Type B pancreatic cell (in vitro differentiated cells): ENCODE results near the gene HOOK2. TPM values are rescaled to one million over a fixed set of nuclear protein-coding genes. Genes with fewer than 3 reads are reported as not detected.

Experiments
- DNase-seq: peaks from one replicate; pipeline ENCODE4 v3.0.0; 2021; ENCODE audit warnings: mixed read lengths; ENCODE audit not compliant: unreplicated experiment; ENCODE audit errors: extremely low spot score
- H3K27ac Mint-ChIP-seq: 2 replicates; pipeline ENCODE4 v1.8.0; 2021; ENCODE audit warnings: mild to moderate bottlenecking, mixed read lengths
- H3K27me3 Mint-ChIP-seq: 2 replicates; pipeline ENCODE4 v1.8.0; 2021; ENCODE audit warnings: mixed read lengths
- H3K36me3 Mint-ChIP-seq: 2 replicates; pipeline ENCODE4 v1.8.0; 2021; ENCODE audit warnings: mixed read lengths
- H3K4me1 Mint-ChIP-seq: one replicate; pipeline ENCODE4 v1.8.0; 2021; ENCODE audit warnings: mixed read lengths; ENCODE audit not compliant: unreplicated experiment
- H3K4me3 Mint-ChIP-seq: 2 replicates; pipeline ENCODE4 v1.8.0; 2021; ENCODE audit warnings: mild to moderate bottlenecking, mixed read lengths
- H3K9me3 Mint-ChIP-seq: 2 replicates; pipeline ENCODE4 v1.8.0; 2021; ENCODE audit warnings: mixed read lengths
- total RNA-seq: library from RNA; stranded (reverse); gene quantifications from 2 replicates; pipeline ENCODE4 v1.2.1, GENCODE V29; 2021; ENCODE audit warnings: low replicate concordance
- TF ChIP-seq, protein P1 (sequence below): fragments of 200-600 bp; sonication (generic); conservative IDR thresholded peaks from 2 replicates; pipeline ENCODE4 v1.5.0; 2021; ENCODE audit warnings: antibody characterized with exemption, mild to moderate bottlenecking

The HOOK2 gene
- total RNA-seq, 1 donor from 2014 or later = 50.1 TPM

- no peaks in the 10 kb centered on the region for H3K9me3 Mint-ChIP-seq
- no peaks in the 10 kb centered on the region for H3K27me3 Mint-ChIP-seq
- no peak overlapping the region for H3K4me3 Mint-ChIP-seq
- no peak overlapping the region for H3K27ac Mint-ChIP-seq
- peaks cover 26% of the 10 kb centered on the region for H3K4me1 Mint-ChIP-seq
- DNase-seq = no peak
- TF ChIP-seq, protein P1, sequence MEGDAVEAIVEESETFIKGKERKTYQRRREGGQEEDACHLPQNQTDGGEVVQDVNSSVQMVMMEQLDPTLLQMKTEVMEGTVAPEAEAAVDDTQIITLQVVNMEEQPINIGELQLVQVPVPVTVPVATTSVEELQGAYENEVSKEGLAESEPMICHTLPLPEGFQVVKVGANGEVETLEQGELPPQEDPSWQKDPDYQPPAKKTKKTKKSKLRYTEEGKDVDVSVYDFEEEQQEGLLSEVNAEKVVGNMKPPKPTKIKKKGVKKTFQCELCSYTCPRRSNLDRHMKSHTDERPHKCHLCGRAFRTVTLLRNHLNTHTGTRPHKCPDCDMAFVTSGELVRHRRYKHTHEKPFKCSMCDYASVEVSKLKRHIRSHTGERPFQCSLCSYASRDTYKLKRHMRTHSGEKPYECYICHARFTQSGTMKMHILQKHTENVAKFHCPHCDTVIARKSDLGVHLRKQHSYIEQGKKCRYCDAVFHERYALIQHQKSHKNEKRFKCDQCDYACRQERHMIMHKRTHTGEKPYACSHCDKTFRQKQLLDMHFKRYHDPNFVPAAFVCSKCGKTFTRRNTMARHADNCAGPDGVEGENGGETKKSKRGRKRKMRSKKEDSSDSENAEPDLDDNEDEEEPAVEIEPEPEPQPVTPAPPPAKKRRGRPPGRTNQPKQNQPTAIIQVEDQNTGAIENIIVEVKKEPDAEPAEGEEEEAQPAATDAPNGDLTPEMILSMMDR = no peak
- H3K36me3 Mint-ChIP-seq = no peaks in the 10 kb centered on the region
Observed at GRCh38 chr19:12787458-12787857, 12.1 kb upstream of the HOOK2 start.

DNA sequence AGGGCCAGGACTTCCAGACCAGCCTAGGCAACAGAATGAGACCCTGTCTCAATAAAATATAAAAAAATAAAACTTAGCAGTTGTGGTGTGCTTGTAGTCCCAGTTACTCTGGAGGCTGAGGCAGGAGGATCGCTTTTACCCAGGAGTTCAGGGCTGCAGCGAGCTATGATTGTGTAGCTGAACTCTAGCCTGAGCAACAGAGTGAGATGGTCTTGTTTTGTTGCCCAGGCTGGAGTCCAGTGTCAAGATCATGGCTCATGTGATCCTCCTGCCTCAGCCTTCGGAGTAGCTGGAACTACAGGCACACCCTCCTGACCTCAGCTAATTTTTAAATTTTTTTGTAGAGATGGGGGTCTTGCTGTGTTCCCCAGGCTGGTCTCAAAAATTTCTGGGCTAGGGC, 11.6 kb upstream of the HOOK2 start:
- Mint-ChIP-seq H3K27me3 (no peaks in the 10 kb centered on the region), H3K4me1 (peaks cover 30% of the 10 kb centered on the region), H3K9me3 (no peaks in the 10 kb centered on the region), H3K27ac (no peak overlapping the region), H3K4me3 (no peak overlapping the region), H3K36me3 (no peaks in the 10 kb centered on the region)
- TF ChIP-seq, protein P1 = no peak
- DNase-seq = no peak

GRCh38 chr19:12786141-12786870, 11.0 kb upstream of the HOOK2 start:
- no peaks in the 10 kb centered on the region for H3K36me3 Mint-ChIP-seq
- H3K27me3 Mint-ChIP-seq = no peaks in the 10 kb centered on the region
- H3K4me1 Mint-ChIP-seq = peaks cover 30% of the 10 kb centered on the region
- H3K27ac Mint-ChIP-seq = no peak overlapping the region
- no peak overlapping the region for H3K4me3 Mint-ChIP-seq
- no peaks in the 10 kb centered on the region for H3K9me3 Mint-ChIP-seq
- no peak for DNase-seq
- TF ChIP-seq, protein P1 = no peak

- no peak overlapping the region for H3K4me3 Mint-ChIP-seq
- H3K27ac Mint-ChIP-seq = no peak overlapping the region
Observed at GRCh38 chr19:12785431-12786031, 10.2 kb upstream of the HOOK2 start.

DNA sequence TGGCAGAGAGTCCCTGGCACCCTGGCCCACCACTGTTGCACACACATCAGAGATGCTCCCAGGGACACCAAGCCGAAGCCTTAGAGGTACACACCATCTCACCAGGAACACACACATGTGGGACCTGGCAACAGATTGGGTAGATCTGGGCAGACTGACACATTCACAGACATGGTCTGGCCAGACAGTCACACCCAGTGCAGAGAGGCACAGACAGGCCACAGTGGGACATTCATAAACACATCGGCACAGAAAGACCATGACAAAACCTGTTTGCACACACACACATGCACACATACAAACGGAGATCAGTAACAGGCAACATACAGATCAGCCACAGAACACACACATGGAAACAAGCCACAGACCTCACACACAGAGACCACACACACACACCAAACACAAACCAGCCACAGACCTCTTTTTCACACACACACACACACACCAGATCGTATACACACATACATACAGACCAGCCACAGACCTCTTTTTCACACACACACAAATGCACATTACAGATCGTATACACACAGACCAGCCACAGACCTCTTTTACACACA, 9.6 kb upstream of the HOOK2 start:
- Mint-ChIP-seq H3K27me3 (no peaks in the 10 kb centered on the region), H3K4me3 (no peak overlapping the region), H3K36me3 (no peaks in the 10 kb centered on the region), H3K9me3 (no peaks in the 10 kb centered on the region), H3K27ac (no peak overlapping the region), H3K4me1 (peaks cover 23% of the 10 kb centered on the region)
- no peak for DNase-seq
- TF ChIP-seq, protein P1 = no peak

More at GRCh38 chr19:12785431-12786031, 10.2 kb upstream of the HOOK2 start:
- DNase-seq = no peak
- Mint-ChIP-seq H3K4me1 (peaks cover 26% of the 10 kb centered on the region), H3K9me3 (no peaks in the 10 kb centered on the region), H3K27me3 (no peaks in the 10 kb centered on the region), H3K36me3 (no peaks in the 10 kb centered on the region)
- TF ChIP-seq, protein P1 = no peak
